Measurements from ENCODE around the gene KCTD6.

KCTD6 gene

GRCh38 chr3:58491506-58492402 lies at the start of gene KCTD6:
Gene KCTD6 (plus strand): TSS chr3:58492096. CDS start chr3:58498756, 6,660 bp downstream.
- DNase-seq: peak; percentile 88 to 90

GRCh38 chr3:58452176-58452575 lies 39.7 kb upstream of the KCTD6 start:
- no peak for DNase-seq

- DNase-seq: no peak
Observed at GRCh38 chr3:58459160-58459559, 32.7 kb upstream of the KCTD6 start.

GRCh38 chr3:58462829-58463180 lies 29.1 kb upstream of the KCTD6 start:
- DNase-seq: no peak

GRCh38 chr3:58463181-58463941 lies 28.5 kb upstream of the KCTD6 start:
- peak; percentile 81 to 86 for DNase-seq

- DNase-seq: no peak
Observed at GRCh38 chr3:58463942-58464271, 28.0 kb upstream of the KCTD6 start.

GRCh38 chr3:58464866-58465265 lies 27.0 kb upstream of the KCTD6 start:
- peak in 1 of 2 experiments; percentile 23 for DNase-seq

GRCh38 chr3:58466899-58467563 lies 24.9 kb upstream of the KCTD6 start:
- DNase-seq: no peak

GRCh38 chr3:58469096-58469495 lies 22.8 kb upstream of the KCTD6 start:
- DNase-seq: no peak

GRCh38 chr3:58470363-58471024 lies 21.4 kb upstream of the KCTD6 start:
- no peak for DNase-seq

GRCh38 chr3:58471025-58471887 lies 20.6 kb upstream of the KCTD6 start:
- peak; percentile 36 to 56 for DNase-seq

GRCh38 chr3:58473275-58473674 lies 18.6 kb upstream of the KCTD6 start:
- no peak for DNase-seq

- no peak for DNase-seq
Observed at GRCh38 chr3:58474348-58474911, 17.5 kb upstream of the KCTD6 start.

GRCh38 chr3:58474967-58475578 lies 16.8 kb upstream of the KCTD6 start:
- DNase-seq: no peak

GRCh38 chr3:58478781-58479180 lies 13.1 kb upstream of the KCTD6 start:
- DNase-seq: no peak

- DNase-seq: no peak
Observed at GRCh38 chr3:58480309-58480708, 11.6 kb upstream of the KCTD6 start.

GRCh38 chr3:58482917-58483636 lies 8.8 kb upstream of the KCTD6 start:
- no peak for DNase-seq

GRCh38 chr3:58484045-58484721 lies 7.7 kb upstream of the KCTD6 start:
- DNase-seq: no peak

- no peak for DNase-seq
Observed at GRCh38 chr3:58484722-58485069, 7.2 kb upstream of the KCTD6 start.

GRCh38 chr3:58485801-58486435 lies 6.0 kb upstream of the KCTD6 start:
- no peak for DNase-seq
